KMS-11 (cell line): ENCODE data around the gene ITGBL1.

Experiments
- H2AFZ ChIP-seq: fragments of 200-600 bp; sonication (generic); 2 replicates; pipeline ENCODE4 v1.6.1; 2016; ENCODE audit warnings: antibody characterized with exemption, mixed run types, low read depth
- H3K27ac ChIP-seq: fragments of 200-600 bp; sonication (generic); 2 replicates; pipeline ENCODE4 v1.6.1; 2016; ENCODE audit warnings: mild to moderate bottlenecking, mixed run types
- H3K27me3 ChIP-seq: fragments of 200-600 bp; sonication (generic); 2 replicates; pipeline ENCODE4 v1.6.1; 2017; ENCODE audit warnings: mild to moderate bottlenecking, low read depth, mixed run types, moderate library complexity; ENCODE audit not compliant: insufficient read depth
- H3K36me3 ChIP-seq: fragments of 200-600 bp; sonication (generic); 2 replicates; pipeline ENCODE4 v1.6.1; 2017; ENCODE audit warnings: mild to moderate bottlenecking, mixed run types; ENCODE audit not compliant: insufficient read depth
- H3K4me1 ChIP-seq: fragments of 200-600 bp; sonication (generic); 2 replicates; pipeline ENCODE4 v1.6.1; 2016; ENCODE audit warnings: mild to moderate bottlenecking, low read depth, mixed run types; ENCODE audit not compliant: poor library complexity, severe bottlenecking
- H3K4me2 ChIP-seq: fragments of 200-600 bp; sonication (generic); 2 replicates; pipeline ENCODE4 v1.7.0; 2016; ENCODE audit warnings: mild to moderate bottlenecking, mixed run types
- H3K4me3 ChIP-seq: fragments of 200-600 bp; sonication (generic); IDR thresholded peaks from 2 replicates; pipeline ENCODE4 v1.6.1; 2017; ENCODE audit warnings: low read depth, low read length, mixed read lengths; ENCODE audit not compliant: insufficient read depth
- H3K79me2 ChIP-seq: fragments of 200-600 bp; sonication (generic); 2 replicates; pipeline ENCODE4 v1.6.1; 2016; ENCODE audit warnings: low read depth, mixed run types; ENCODE audit not compliant: insufficient read depth
- H3K9ac ChIP-seq: fragments of 200-600 bp; sonication (generic); 2 replicates; pipeline ENCODE4 v1.6.1; 2016; ENCODE audit warnings: mild to moderate bottlenecking, mixed run types
- H4K20me1 ChIP-seq: fragments of 200-600 bp; sonication (generic); 2 replicates; pipeline ENCODE4 v1.6.1; 2016; ENCODE audit warnings: mild to moderate bottlenecking, mixed run types; ENCODE audit not compliant: insufficient read depth
- CTCF ChIP-seq: fragments of 200-600 bp; sonication (generic); conservative IDR thresholded peaks from 2 replicates; pipeline ENCODE4 v1.6.1; 2017; ENCODE audit warnings: low read depth, mild to moderate bottlenecking, antibody characterized with exemption, low read length, moderate library complexity, mixed read lengths

The ITGBL1 gene

GRCh38 chr13:101711307-101712025, 259.0 kb downstream of the ITGBL1 start:
- H3K4me3 ChIP-seq: no peak overlapping the region
- H3K79me2 ChIP-seq: no peaks in the 10 kb centered on the region
- H3K4me2 ChIP-seq: no peak overlapping the region
- H3K27ac ChIP-seq: no peak overlapping the region
- no peaks in the 10 kb centered on the region for H3K27me3 ChIP-seq
- TF ChIP-seq CTCF: no peak
- no peaks in the 10 kb centered on the region for H3K4me1 ChIP-seq
- H2AFZ ChIP-seq: no peak overlapping the region
- no peaks in the 10 kb centered on the region for H4K20me1 ChIP-seq
- H3K9ac ChIP-seq: no peak overlapping the region
- no peaks in the 10 kb centered on the region for H3K36me3 ChIP-seq

GRCh38 chr13:101712026-101712348, 259.5 kb downstream of the ITGBL1 start:
- Histone ChIP-seq H3K36me3 (no peaks in the 10 kb centered on the region), H4K20me1 (no peaks in the 10 kb centered on the region), H2AFZ (no peak overlapping the region), H3K4me3 (no peak overlapping the region), H3K9ac (no peak overlapping the region), H3K4me1 (no peaks in the 10 kb centered on the region), H3K27me3 (no peaks in the 10 kb centered on the region), H3K79me2 (no peaks in the 10 kb centered on the region), H3K4me2 (no peak overlapping the region), H3K27ac (no peak overlapping the region)
- TF ChIP-seq CTCF: no peak

DNA sequence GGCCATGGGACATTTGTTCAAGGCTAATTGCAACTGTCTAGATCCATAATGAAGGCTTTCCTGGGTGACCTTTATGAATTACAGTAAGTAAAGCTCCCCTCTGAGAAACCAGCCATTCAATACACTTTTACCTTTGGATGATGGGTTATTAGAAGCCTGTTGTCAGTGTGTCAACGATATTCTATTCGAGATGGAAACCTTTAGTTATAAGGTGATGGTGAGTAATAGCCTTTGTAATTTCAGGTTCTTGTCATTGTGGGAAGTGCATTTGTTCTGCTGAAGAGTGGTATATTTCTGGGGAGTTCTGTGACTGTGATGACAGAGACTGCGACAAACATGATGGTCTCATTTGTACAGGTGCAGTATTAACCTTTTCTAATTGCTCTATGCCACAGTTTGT, 261.7 kb downstream of the ITGBL1 start:
- no peak for TF ChIP-seq CTCF
- Histone ChIP-seq H3K36me3 (no peaks in the 10 kb centered on the region), H3K79me2 (no peaks in the 10 kb centered on the region), H3K4me3 (no peak overlapping the region), H4K20me1 (no peaks in the 10 kb centered on the region), H3K27me3 (no peaks in the 10 kb centered on the region), H3K9ac (no peak overlapping the region), H2AFZ (no peak overlapping the region), H3K4me2 (no peak overlapping the region), H3K4me1 (no peaks in the 10 kb centered on the region), H3K27ac (no peak overlapping the region)

- no peaks in the 10 kb centered on the region for H3K4me1 ChIP-seq
- TF ChIP-seq CTCF: no peak
- no peak overlapping the region for H3K27ac ChIP-seq
- no peak overlapping the region for H2AFZ ChIP-seq
- no peak overlapping the region for H3K4me2 ChIP-seq
- no peaks in the 10 kb centered on the region for H4K20me1 ChIP-seq
- H3K9ac ChIP-seq: no peak overlapping the region
- H3K27me3 ChIP-seq: no peaks in the 10 kb centered on the region
- no peaks in the 10 kb centered on the region for H3K36me3 ChIP-seq
- no peaks in the 10 kb centered on the region for H3K79me2 ChIP-seq
- H3K4me3 ChIP-seq: no peak overlapping the region
Observed at GRCh38 chr13:101717353-101717752, 264.9 kb downstream of the ITGBL1 start.
